Measurements from ENCODE around the gene CDCP1. TPM values are rescaled to one million over a fixed set of nuclear protein-coding genes. Genes with fewer than 3 reads are reported as not detected.

Gene CDCP1
- total RNA-seq, 4 donors from 2014 or later = 77.4 to 85.6 (median 80.3) TPM

- DNase-seq (ENCODE audit: low spot score in 2 of 2) = no peak
- 81% methylated on average over 6 of the region's 6 CpGs for WGBS
- Histone ChIP-seq H3K4me1 (peaks cover 2% of the 10 kb centered on the region), H3K27me3 (no peaks in the 10 kb centered on the region), H3K4me3 (no peak overlapping the region), H3K36me3 (peaks cover 14% of the 10 kb centered on the region), H3K27ac (no peak overlapping the region), H3K9me3 (no peaks in the 10 kb centered on the region)
- TF ChIP-seq POLR2A (IDR thresholded peaks at IDR 0.05) = no peak
- no peak for TF ChIP-seq POLR2AphosphoS5 (IDR thresholded peaks at IDR 0.05)
- TF ChIP-seq, protein P1, sequence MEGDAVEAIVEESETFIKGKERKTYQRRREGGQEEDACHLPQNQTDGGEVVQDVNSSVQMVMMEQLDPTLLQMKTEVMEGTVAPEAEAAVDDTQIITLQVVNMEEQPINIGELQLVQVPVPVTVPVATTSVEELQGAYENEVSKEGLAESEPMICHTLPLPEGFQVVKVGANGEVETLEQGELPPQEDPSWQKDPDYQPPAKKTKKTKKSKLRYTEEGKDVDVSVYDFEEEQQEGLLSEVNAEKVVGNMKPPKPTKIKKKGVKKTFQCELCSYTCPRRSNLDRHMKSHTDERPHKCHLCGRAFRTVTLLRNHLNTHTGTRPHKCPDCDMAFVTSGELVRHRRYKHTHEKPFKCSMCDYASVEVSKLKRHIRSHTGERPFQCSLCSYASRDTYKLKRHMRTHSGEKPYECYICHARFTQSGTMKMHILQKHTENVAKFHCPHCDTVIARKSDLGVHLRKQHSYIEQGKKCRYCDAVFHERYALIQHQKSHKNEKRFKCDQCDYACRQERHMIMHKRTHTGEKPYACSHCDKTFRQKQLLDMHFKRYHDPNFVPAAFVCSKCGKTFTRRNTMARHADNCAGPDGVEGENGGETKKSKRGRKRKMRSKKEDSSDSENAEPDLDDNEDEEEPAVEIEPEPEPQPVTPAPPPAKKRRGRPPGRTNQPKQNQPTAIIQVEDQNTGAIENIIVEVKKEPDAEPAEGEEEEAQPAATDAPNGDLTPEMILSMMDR (IDR thresholded peaks at IDR 0.05) = no peak
- no peak for TF ChIP-seq EP300 (IDR thresholded peaks at IDR 0.05)
Measured at GRCh38 chr3:45083023-45083422, 63.2 kb downstream of the CDCP1 start.

DNA sequence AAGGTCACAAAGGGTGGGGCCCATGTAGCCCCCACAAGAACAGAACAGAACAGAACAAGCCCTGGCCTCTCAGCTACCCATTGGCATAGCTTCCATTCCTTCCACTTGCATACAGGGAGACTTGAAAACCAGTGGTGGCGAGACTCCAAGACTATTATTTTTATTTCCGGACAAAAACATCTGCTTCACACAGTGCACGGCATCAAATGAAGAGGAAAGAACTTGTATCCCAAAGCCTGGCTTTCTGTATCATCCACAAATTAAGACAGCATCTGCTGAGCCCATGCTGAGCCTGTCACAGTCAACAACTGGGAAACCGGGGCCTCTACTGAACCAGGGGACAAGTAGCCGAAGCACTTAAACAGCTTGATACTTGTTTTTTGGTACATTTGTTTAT, 64.0 kb downstream of the CDCP1 start:
- Histone ChIP-seq H3K36me3 (peaks cover 14% of the 10 kb centered on the region), H3K9me3 (no peaks in the 10 kb centered on the region), H3K4me1 (no peaks in the 10 kb centered on the region), H3K27ac (no peak overlapping the region), H3K27me3 (no peaks in the 10 kb centered on the region), H3K4me3 (no peak overlapping the region)
- TF ChIP-seq POLR2A (IDR thresholded peaks at IDR 0.05) = no peak
- TF ChIP-seq POLR2AphosphoS5 (IDR thresholded peaks at IDR 0.05) = no peak
- TF ChIP-seq, protein P1 (IDR thresholded peaks at IDR 0.05) = no peak
- no peak for TF ChIP-seq EP300 (IDR thresholded peaks at IDR 0.05)
- DNase-seq (ENCODE audit: low spot score in 2 of 2) = no peak
- 65% methylated on average over 5 of the region's 5 CpGs for WGBS

GRCh38 chr3:45081506-45082141, 64.6 kb downstream of the CDCP1 start:
- 69% methylated on average over 2 of the region's 2 CpGs for WGBS
- H3K4me1 ChIP-seq = no peaks in the 10 kb centered on the region
- no peaks in the 10 kb centered on the region for H3K27me3 ChIP-seq
- peaks cover 14% of the 10 kb centered on the region for H3K36me3 ChIP-seq
- no peak overlapping the region for H3K27ac ChIP-seq
- DNase-seq (ENCODE audit: low spot score in 2 of 2) = no peak
- no peak overlapping the region for H3K4me3 ChIP-seq
- TF ChIP-seq, protein P1 (IDR thresholded peaks at IDR 0.05) = no peak
- TF ChIP-seq POLR2A (IDR thresholded peaks at IDR 0.05) (no peak), POLR2AphosphoS5 (IDR thresholded peaks at IDR 0.05) (no peak), EP300 (IDR thresholded peaks at IDR 0.05) (no peak)
- H3K9me3 ChIP-seq = no peaks in the 10 kb centered on the region

DNA sequence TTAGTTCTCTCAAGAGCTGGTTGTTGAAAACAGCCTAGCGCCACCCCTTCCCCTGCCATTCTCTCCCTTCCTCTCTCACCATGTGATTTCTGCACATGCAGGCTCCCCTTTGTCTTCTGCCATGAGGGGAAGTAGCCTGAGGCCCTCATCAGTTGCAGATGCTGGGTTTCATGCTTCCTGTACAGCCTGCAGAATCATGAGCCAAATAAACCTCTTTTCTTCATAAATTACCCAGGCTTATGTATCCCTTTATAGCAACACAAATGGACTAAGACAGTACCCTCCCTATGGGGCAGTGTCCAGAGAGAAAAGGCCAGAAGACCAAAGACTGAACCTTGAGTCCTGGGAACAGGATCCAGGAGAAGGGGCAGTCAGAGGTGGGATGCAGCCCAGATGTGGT, 65.4 kb downstream of the CDCP1 start:
- Histone ChIP-seq H3K4me3 (no peak overlapping the region), H3K36me3 (peaks cover 14% of the 10 kb centered on the region), H3K9me3 (no peaks in the 10 kb centered on the region), H3K27ac (no peak overlapping the region), H3K27me3 (no peaks in the 10 kb centered on the region), H3K4me1 (no peaks in the 10 kb centered on the region)
- TF ChIP-seq POLR2A (IDR thresholded peaks at IDR 0.05) = no peak
- no peak for TF ChIP-seq EP300 (IDR thresholded peaks at IDR 0.05)
- 95% methylated on average over 1 of the region's 1 CpG for WGBS
- DNase-seq (ENCODE audit: low spot score in 2 of 2) = no peak

- Histone ChIP-seq H3K27me3 (no peaks in the 10 kb centered on the region), H3K4me1 (no peaks in the 10 kb centered on the region), H3K4me3 (no peak overlapping the region), H3K27ac (no peak overlapping the region), H3K36me3 (peaks cover 4% of the 10 kb centered on the region), H3K9me3 (no peaks in the 10 kb centered on the region)
- no peak for DNase-seq (ENCODE audit: low spot score in 2 of 2)
- 100% methylated on average over 1 of the region's 1 CpG for WGBS
- TF ChIP-seq EP300 (IDR thresholded peaks at IDR 0.05) = no peak
- TF ChIP-seq, protein P1 (IDR thresholded peaks at IDR 0.05) = no peak
- no peak for TF ChIP-seq POLR2AphosphoS5 (IDR thresholded peaks at IDR 0.05)
- TF ChIP-seq POLR2A (IDR thresholded peaks at IDR 0.05) = no peak
Measured at GRCh38 chr3:45079715-45080114, 66.5 kb downstream of the CDCP1 start.
